Heart right ventricle (tissue), 16 donors: ENCODE data around the gene ESM1. TPM values are rescaled to one million over a fixed set of nuclear protein-coding genes. Genes with fewer than 3 reads are reported as not detected.

Experiments used
- ATAC-seq, 8 donors: fragments of 200-7000 bp; cut with Tn5 transposase; one replicate each; pipeline ENCODE4 v1.9.1; 2020; ENCODE audit warnings: mild to moderate bottlenecking in 8 of 8, moderate library complexity in 8 of 8, moderate number of reproducible peaks in 1 of 8
- DNase-seq, 2 donors: peaks; one replicate each; pipeline ENCODE4 v3.0.0-alpha.2; 2020
- H3K27ac ChIP-seq, 10 donors: fragments of 200-600 bp; sonication (generic) in 2 of 10; one replicate each; pipeline versions ENCODE4 v1.5.0 to v1.8.0; 2020 to 2022; ENCODE audit warnings: mild to moderate bottlenecking in 3 of 10
- H3K27me3 ChIP-seq, 7 donors: fragments of 200-600 bp; one replicate each; pipeline ENCODE4 v1.8.0; 2021 to 2022; ENCODE audit warnings: mild to moderate bottlenecking in 2 of 7
- H3K36me3 ChIP-seq, 9 donors: fragments of 200-600 bp; sonication (generic) in 1 of 9; one replicate each; pipeline versions ENCODE4 v1.5.0 to v1.8.0; 2020 to 2022; ENCODE audit warnings: mild to moderate bottlenecking in 2 of 9
- H3K4me1 ChIP-seq, 9 donors: fragments of 200-600 bp; sonication (generic) in 1 of 9; one replicate each; pipeline versions ENCODE4 v1.5.0 to v1.8.0; 2020 to 2022; ENCODE audit warnings: mild to moderate bottlenecking in 4 of 9
- H3K4me3 ChIP-seq, 10 donors: fragments of 200-600 bp; sonication (generic) in 2 of 10; one replicate each; pipeline versions ENCODE4 v1.5.0 to v1.8.0; 2020 to 2022; ENCODE audit warnings: mild to moderate bottlenecking in 7 of 10, moderate library complexity in 2 of 10
- H3K9me3 ChIP-seq, 11 donors: fragments of 200-600 bp in 10 of 11; sonication (generic) in 2 of 11; one replicate each; pipeline versions ENCODE4 v1.5.0 to v1.8.0; 2013 to 2022; ENCODE audit warnings: mild to moderate bottlenecking in 2 of 11, control low read depth in 1 of 11, moderate library complexity in 1 of 11
- CTCF ChIP-seq, 9 donors: fragments of 200-600 bp; sonication (generic) in 2 of 9; IDR thresholded peaks; one replicate each; pipeline versions ENCODE4 v1.5.0 to v1.8.0; 2021 to 2022; ENCODE audit warnings: antibody characterized with exemption in 9 of 9, mild to moderate bottlenecking in 5 of 9, moderate library complexity in 1 of 9
- WGBS, 2 donors: extraction: QIAGEN DNeasy Blood & Tissue Kit; methylation state at CpG; one replicate each; pipeline ENCODE4 v1.1.7; 2013; ENCODE audit warnings: inconsistent platforms in 1 of 2; 5-methylcytosine and 5-hydroxymethylcytosine counted together
- intact Hi-C, 10 donors: fragments of 100-400 bp; cut with DNase I; formaldehyde crosslinking; loops; one replicate each; pipeline versions ENCODE4 v1.11.1 to v1.14.2; 2022
- polyA plus RNA-seq, 2 donors: library from polyadenylated mRNA; stranded (reverse); fragments of 200-250 nt; gene quantifications; one replicate each; pipeline ENCODE4 v1.2.3, GENCODE V29; 2013
- total RNA-seq, 10 donors: library from RNA; stranded (reverse); fragmentation: NEBNext Ultra II Directional in 3 of 10; extraction: Animal tissue kit (Norgen Biotek cat#: 25700) in 3 of 10; gene quantifications; one replicate each; pipeline versions ENCODE4 v1.2.1 to v1.2.4, GENCODE V29; 2021 to 2023
- donor health status: Arrhythmogenic right ventricular cardiomyopathy.
- donor health status: ischemic (EF 13 %, LVEDD 7.1; RV severe dilation, severe dysfunction).
- donor health status: healthy with polysubstance abuse.
- donor health status: DM: no; HTN: yes; CAD: no.
- donor health status: DM: no; HTN: no; CAD: no.
- donor health status: ischemic (EF 25% LVEDD 6.9; RV normal size, moderate dysfunction).
- donor health status: ischemic (EF 25% LVEDD 5.7; RV mildly dilated, moderate dysfunction).
- donor health status: healthy.
- donor health status: DM: yes; HTN: yes; CAD: no.
- donor health status: Ischemic cardiomyopathy.
- donor health status: ischemic (EF 35%, LVEDD 5.7; RV mildly dilated, moderate dysfunction).
- donor health status: nonischemic (EF 11% LVEDD 7.7; RV severe dilation, severe dysfunction).
- donor health status: DM: yes; HTN: yes; CAD: no.
- donor health status: PGD.
- donor health status: ischemic (EF 29% LVEDD 5.4; RV normal size, mild dysfunction).
- donor health status: nonischemic (EF 23%, LVEDD 6.1; RV moderate dilation, normal function).

Gene ESM1
- total and polyA plus RNA-seq, 12 donors = 0.13 to 2.0 (median 0.73) TPM; not detected in 2

DNA sequence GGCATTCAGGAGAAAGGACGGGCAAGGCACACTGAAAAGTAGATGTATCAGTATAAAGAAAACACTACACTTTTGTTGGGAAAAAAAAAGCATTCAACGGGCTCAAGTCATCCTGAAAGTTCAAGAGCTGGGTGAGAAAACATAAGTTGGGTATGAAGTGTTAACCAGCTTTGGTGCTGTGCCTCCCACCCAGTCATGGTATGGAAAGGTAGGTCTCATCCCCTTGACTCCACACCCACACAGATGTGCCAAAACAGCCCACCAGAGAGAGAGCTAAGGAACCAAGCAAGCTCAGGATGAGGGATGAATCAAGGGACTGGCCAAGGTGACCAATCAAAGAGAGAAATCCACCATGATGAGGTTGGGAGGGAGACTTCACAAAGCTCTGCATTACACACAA is 54.7 kb downstream of the ESM1 start:
- Histone ChIP-seq H3K9me3 (peaks cover 0 to 11% (median 3%) of the 10 kb centered on the region in 11 donors), H3K4me1 (peaks cover 0 to 2% (median 0%) of the 10 kb centered on the region in 9 donors), H3K27ac (no peak overlapping the region), H3K36me3 (no peaks in the 10 kb centered on the region), H3K27me3 (peaks cover 0 to 25% (median 12%) of the 10 kb centered on the region in 7 donors), H3K4me3 (no peak overlapping the region)
- DNase-seq = no peak
- 84 to 87% methylated on average over 2 of the region's 2 CpGs for WGBS, 2 donors
- no peak for TF ChIP-seq CTCF (IDR thresholded peaks at IDR 0.05)
- no peak for ATAC-seq
- intact Hi-C loops = no loop called here

Other genes with a start within 250 kb of the ESM1 start
- 1 to 10 TPM in 2 of 10 donors, under 1 TPM in 4, not detected in 4; 0.17 to 6.0 (median 0.70) TPM for gene GZMK, start 38.7 kb upstream of the ESM1 start, total RNA-seq
- under 1 TPM; 0.29 to 0.32 TPM for gene GZMK, start 38.7 kb upstream of the ESM1 start, polyA plus RNA-seq
- gene GZMA, start 117.1 kb upstream of the ESM1 start, total RNA-seq = 10 to 100 TPM in 1 of 10 donors, 1 to 10 TPM in 1, under 1 TPM in 6, not detected in 2; 0.26 to 13.2 (median 0.70) TPM
- 1 to 10 TPM in 1 of 2 donors, under 1 TPM in 1; 0.83 to 2.8 TPM for gene GZMA, start 117.1 kb upstream of the ESM1 start, polyA plus RNA-seq
- 10 to 100 TPM in 2 of 10 donors, 1 to 10 TPM in 8; 3.0 to 13.5 (median 6.0) TPM for gene GPX8, start 174.6 kb upstream of the ESM1 start, total RNA-seq
- 10 to 100 TPM in 1 of 2 donors, 1 to 10 TPM in 1; 4.8 to 10.9 TPM for gene GPX8, start 174.6 kb upstream of the ESM1 start, polyA plus RNA-seq
- gene CDC20B, start 187.6 kb upstream of the ESM1 start, total RNA-seq = not detected
- gene CDC20B, start 187.6 kb upstream of the ESM1 start, polyA plus RNA-seq = not detected
- gene MCIDAS, start 241.7 kb upstream of the ESM1 start, total RNA-seq = not detected
- gene MCIDAS, start 241.7 kb upstream of the ESM1 start, polyA plus RNA-seq = not detected
- gene CCNO, start 248.0 kb upstream of the ESM1 start, total RNA-seq = under 1 TPM in 2 of 10 donors, not detected in 8; 0.15 to 0.41 TPM
- under 1 TPM in 1 of 2 donors, not detected in 1; 0.07 TPM for gene CCNO, start 248.0 kb upstream of the ESM1 start, polyA plus RNA-seq